Stimulated activated CD8-positive, alpha-beta memory T cell treated with anti-CD3 and anti-CD28 coated beads, Interleukin-2, amount 100 ng/mL, for 48 hours (primary cell): ENCODE measurements around the gene MAPT.
"Not testable (repeated sequence)": the region's sequence is repeated elsewhere in the genome, so short reads cannot be mapped to it uniquely, and the experiment has no call there.

Experiments
- DNase-seq, 2 donors: peaks; one replicate each; pipeline ENCODE4 v3.0.0-alpha.2; 2020; ENCODE audit warnings: low read depth in 2 of 2

The MAPT gene

DNA sequence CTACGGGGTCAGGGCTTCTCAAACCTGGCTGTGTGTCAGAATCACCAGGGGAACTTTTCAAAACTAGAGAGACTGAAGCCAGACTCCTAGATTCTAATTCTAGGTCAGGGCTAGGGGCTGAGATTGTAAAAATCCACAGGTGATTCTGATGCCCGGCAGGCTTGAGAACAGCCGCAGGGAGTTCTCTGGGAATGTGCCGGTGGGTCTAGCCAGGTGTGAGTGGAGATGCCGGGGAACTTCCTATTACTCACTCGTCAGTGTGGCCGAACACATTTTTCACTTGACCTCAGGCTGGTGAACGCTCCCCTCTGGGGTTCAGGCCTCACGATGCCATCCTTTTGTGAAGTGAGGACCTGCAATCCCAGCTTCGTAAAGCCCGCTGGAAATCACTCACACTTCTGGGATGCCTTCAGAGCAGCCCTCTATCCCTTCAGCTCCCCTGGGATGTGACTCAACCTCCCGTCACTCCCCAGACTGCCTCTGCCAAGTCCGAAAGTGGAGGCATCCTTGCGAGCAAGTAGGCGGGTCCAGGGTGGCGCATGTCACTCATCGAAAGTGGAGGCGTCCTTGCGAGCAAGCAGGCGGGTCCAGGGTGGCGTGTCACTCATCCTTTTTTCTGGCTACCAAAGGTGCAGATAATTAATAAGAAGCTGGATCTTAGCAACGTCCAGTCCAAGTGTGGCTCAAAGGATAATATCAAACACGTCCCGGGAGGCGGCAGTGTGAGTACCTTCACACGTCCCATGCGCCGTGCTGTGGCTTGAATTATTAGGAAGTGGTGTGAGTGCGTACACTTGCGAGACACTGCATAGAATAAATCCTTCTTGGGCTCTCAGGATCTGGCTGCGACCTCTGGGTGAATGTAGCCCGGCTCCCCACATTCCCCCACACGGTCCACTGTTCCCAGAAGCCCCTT is 115.6 kb downstream of the MAPT start:
- no peak for DNase-seq

DNA sequence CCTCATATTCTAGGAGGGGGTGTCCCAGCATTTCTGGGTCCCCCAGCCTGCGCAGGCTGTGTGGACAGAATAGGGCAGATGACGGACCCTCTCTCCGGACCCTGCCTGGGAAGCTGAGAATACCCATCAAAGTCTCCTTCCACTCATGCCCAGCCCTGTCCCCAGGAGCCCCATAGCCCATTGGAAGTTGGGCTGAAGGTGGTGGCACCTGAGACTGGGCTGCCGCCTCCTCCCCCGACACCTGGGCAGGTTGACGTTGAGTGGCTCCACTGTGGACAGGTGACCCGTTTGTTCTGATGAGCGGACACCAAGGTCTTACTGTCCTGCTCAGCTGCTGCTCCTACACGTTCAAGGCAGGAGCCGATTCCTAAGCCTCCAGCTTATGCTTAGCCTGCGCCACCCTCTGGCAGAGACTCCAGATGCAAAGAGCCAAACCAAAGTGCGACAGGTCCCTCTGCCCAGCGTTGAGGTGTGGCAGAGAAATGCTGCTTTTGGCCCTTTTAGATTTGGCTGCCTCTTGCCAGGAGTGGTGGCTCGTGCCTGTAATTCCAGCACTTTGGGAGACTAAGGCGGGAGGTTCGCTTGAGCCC is 116.3 kb downstream of the MAPT start:
- no peak for DNase-seq

- no peak for DNase-seq
Measured at GRCh38 chr17:46011711-46012505, 117.6 kb downstream of the MAPT start.

DNA sequence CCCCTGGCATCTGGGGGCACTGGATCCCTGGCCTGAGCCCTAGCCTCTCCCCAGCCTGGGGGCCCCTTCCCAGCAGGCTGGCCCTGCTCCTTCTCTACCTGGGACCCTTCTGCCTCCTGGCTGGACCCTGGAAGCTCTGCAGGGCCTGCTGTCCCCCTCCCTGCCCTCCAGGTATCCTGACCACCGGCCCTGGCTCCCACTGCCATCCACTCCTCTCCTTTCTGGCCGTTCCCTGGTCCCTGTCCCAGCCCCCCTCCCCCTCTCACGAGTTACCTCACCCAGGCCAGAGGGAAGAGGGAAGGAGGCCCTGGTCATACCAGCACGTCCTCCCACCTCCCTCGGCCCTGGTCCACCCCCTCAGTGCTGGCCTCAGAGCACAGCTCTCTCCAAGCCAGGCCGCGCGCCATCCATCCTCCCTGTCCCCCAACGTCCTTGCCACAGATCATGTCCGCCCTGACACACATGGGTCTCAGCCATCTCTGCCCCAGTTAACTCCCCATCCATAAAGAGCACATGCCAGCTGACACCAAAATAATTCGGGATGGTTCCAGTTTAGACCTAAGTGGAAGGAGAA is 118.2 kb downstream of the MAPT start:
- no peak for DNase-seq

GRCh38 chr17:46013127-46013501 is 118.8 kb downstream of the MAPT start:
- no peak for DNase-seq

DNA sequence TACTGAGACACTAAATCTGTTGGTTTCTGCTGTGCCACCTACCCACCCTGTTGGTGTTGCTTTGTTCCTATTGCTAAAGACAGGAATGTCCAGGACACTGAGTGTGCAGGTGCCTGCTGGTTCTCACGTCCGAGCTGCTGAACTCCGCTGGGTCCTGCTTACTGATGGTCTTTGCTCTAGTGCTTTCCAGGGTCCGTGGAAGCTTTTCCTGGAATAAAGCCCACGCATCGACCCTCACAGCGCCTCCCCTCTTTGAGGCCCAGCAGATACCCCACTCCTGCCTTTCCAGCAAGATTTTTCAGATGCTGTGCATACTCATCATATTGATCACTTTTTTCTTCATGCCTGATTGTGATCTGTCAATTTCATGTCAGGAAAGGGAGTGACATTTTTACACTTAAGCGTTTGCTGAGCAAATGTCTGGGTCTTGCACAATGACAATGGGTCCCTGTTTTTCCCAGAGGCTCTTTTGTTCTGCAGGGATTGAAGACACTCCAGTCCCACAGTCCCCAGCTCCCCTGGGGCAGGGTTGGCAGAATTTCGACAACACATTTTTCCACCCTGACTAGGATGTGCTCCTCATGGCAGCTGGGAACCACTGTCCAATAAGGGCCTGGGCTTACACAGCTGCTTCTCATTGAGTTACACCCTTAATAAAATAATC is 119.3 kb downstream of the MAPT start:
- DNase-seq = no peak

- DNase-seq = not testable (repeated sequence)
Measured at GRCh38 chr17:46019408-46019925, 125.1 kb downstream of the MAPT start.

DNA sequence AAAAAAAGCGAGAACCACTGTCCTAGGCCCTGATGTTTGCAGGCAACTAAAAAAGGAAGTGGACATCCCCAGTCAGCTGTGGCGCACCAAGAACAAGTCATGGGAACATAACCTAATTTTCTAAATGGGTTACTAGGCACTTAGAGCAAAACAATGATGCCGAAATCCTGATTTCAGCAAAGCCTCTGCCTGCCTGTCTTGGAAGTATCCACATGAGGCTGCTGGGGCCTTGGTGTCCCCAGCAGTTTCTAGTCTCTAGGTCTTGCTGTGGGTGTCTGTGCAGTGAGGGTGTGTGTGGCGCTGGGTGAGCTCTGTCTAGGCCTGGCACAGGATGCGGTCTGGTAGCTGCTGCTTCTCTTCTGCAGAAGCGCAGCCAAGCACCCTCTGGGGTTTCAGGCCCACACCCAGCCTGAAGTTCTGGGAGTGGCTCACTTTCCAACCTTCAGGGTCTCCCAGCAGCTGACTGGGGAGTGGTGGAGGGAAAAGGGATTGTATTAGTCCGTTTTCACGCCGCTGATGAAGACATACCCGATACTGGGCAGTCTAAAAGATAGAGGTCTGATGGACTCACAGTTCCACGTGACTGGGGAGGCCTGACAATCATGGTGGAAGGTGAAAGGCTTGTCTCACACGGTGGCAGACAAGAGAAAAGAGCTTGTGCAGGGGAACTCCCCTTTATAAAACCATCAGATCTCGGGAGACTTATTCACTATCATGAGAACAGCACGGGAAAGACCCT is 125.8 kb downstream of the MAPT start:
- DNase-seq = peak; percentile 12 to 25

DNA sequence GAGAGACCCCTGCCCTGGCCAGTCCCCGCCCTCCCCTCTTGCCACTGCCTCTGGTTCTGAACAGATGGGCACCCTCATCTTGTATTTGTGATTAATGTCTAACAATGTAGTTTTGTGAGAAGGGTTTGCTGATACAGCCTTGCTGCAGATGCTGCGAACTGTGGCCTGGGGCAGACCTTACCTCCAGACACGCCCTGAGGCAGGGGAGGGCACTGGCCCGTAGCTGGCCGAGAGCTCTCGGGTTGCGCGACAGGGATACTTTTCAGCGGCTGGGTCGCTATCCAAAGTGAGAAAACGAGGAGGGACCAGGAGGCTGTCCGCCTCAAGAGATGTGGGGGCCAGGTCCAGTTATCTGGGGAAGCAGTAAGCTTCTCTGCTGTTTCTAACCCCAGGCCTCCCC is 126.6 kb downstream of the MAPT start:
- DNase-seq = no peak

GRCh38 chr17:46023366-46023765 is 129.0 kb downstream of the MAPT start:
- DNase-seq = not testable (repeated sequence)

- DNase-seq = no peak
Measured at GRCh38 chr17:46023783-46024388, 129.5 kb downstream of the MAPT start.

GRCh38 chr17:46024590-46024989 is 130.2 kb downstream of the MAPT start:
- no peak for DNase-seq

DNA sequence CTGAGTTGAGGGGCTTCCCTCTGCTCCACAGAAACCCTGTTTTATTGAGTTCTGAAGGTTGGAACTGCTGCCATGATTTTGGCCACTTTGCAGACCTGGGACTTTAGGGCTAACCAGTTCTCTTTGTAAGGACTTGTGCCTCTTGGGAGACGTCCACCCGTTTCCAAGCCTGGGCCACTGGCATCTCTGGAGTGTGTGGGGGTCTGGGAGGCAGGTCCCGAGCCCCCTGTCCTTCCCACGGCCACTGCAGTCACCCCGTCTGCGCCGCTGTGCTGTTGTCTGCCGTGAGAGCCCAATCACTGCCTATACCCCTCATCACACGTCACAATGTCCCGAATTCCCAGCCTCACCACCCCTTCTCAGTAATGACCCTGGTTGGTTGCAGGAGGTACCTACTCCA is 130.7 kb downstream of the MAPT start:
- no peak for DNase-seq

DNA sequence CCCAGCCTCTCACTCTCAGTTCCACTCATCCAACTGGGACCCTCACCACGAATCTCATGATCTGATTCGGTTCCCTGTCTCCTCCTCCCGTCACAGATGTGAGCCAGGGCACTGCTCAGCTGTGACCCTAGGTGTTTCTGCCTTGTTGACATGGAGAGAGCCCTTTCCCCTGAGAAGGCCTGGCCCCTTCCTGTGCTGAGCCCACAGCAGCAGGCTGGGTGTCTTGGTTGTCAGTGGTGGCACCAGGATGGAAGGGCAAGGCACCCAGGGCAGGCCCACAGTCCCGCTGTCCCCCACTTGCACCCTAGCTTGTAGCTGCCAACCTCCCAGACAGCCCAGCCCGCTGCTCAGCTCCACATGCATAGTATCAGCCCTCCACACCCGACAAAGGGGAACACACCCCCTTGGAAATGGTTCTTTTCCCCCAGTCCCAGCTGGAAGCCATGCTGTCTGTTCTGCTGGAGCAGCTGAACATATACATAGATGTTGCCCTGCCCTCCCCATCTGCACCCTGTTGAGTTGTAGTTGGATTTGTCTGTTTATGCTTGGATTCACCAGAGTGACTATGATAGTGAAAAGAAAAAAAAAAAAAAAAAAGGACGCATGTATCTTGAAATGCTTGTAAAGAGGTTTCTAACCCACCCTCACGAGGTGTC is 131.3 kb downstream of the MAPT start:
- DNase-seq = no peak

DNA sequence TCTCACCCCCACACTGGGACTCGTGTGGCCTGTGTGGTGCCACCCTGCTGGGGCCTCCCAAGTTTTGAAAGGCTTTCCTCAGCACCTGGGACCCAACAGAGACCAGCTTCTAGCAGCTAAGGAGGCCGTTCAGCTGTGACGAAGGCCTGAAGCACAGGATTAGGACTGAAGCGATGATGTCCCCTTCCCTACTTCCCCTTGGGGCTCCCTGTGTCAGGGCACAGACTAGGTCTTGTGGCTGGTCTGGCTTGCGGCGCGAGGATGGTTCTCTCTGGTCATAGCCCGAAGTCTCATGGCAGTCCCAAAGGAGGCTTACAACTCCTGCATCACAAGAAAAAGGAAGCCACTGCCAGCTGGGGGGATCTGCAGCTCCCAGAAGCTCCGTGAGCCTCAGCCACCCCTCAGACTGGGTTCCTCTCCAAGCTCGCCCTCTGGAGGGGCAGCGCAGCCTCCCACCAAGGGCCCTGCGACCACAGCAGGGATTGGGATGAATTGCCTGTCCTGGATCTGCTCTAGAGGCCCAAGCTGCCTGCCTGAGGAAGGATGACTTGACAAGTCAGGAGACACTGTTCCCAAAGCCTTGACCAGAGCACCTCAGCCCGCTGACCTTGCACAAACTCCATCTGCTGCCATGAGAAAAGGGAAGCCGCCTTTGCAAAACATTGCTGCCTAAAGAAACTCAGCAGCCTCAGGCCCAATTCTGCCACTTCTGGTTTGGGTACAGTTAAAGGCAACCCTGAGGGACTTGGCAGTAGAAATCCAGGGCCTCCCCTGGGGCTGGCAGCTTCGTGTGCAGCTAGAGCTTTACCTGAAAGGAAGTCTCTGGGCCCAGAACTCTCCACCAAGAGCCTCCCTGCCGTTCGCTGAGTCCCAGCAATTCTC is 132.1 kb downstream of the MAPT start:
- DNase-seq = no peak

DNA sequence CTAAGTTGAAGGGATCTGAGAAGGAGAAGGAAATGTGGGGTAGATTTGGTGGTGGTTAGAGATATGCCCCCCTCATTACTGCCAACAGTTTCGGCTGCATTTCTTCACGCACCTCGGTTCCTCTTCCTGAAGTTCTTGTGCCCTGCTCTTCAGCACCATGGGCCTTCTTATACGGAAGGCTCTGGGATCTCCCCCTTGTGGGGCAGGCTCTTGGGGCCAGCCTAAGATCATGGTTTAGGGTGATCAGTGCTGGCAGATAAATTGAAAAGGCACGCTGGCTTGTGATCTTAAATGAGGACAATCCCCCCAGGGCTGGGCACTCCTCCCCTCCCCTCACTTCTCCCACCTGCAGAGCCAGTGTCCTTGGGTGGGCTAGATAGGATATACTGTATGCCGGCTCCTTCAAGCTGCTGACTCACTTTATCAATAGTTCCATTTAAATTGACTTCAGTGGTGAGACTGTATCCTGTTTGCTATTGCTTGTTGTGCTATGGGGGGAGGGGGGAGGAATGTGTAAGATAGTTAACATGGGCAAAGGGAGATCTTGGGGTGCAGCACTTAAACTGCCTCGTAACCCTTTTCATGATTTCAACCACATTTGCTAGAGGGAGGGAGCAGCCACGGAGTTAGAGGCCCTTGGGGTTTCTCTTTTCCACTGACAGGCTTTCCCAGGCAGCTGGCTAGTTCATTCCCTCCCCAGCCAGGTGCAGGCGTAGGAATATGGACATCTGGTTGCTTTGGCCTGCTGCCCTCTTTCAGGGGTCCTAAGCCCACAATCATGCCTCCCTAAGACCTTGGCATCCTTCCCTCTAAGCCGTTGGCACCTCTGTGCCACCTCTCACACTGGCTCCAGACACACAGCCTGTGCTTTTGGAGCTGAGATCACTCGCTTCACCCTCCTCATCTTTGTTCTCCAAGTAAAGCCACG is 133.0 kb downstream of the MAPT start:
- DNase-seq = no peak

DNA sequence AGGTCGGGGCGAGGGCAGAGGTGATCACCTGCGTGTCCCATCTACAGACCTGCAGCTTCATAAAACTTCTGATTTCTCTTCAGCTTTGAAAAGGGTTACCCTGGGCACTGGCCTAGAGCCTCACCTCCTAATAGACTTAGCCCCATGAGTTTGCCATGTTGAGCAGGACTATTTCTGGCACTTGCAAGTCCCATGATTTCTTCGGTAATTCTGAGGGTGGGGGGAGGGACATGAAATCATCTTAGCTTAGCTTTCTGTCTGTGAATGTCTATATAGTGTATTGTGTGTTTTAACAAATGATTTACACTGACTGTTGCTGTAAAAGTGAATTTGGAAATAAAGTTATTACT is 133.6 kb downstream of the MAPT start:
- no peak for DNase-seq

DNA sequence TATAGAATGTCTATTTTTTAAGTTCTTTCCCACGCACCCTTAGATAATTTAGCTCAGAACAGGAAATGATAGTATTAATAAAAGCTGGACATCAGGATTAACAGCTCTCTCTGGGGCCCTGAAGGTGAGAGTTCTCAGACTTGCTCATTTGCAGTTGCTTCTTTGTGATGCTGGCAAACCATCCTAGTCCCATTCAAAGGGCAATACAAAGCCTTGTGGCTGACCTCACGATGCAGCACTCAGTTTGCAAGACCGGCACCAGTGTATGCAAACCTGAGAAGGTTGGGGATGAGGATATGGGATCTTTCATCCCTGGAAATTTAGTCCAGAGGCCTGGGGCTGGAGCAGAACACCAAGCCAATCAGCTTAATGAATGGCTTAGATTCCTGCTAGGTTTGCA is 134.0 kb downstream of the MAPT start:
- no peak for DNase-seq
